Stimulated activated CD8-positive, alpha-beta memory T cell treated with anti-CD3 and anti-CD28 coated beads, Interleukin-2, amount 100 ng/mL, for 48 hours (primary cell): ENCODE data around the gene LIN7C.
A peak's percentile ranks its signal among the peaks of the same experiment; 100 is the strongest.
"Not testable (repeated sequence)": the region's sequence is repeated elsewhere in the genome, so short reads cannot be mapped to it uniquely, and the experiment has no call there.

Experiments used
- DNase-seq, 2 donors: peaks; one replicate each; pipeline ENCODE4 v3.0.0-alpha.2; 2020; ENCODE audit warnings: low read depth in 2 of 2

Gene LIN7C, protein sequence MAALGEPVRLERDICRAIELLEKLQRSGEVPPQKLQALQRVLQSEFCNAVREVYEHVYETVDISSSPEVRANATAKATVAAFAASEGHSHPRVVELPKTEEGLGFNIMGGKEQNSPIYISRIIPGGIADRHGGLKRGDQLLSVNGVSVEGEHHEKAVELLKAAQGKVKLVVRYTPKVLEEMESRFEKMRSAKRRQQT

DNA sequence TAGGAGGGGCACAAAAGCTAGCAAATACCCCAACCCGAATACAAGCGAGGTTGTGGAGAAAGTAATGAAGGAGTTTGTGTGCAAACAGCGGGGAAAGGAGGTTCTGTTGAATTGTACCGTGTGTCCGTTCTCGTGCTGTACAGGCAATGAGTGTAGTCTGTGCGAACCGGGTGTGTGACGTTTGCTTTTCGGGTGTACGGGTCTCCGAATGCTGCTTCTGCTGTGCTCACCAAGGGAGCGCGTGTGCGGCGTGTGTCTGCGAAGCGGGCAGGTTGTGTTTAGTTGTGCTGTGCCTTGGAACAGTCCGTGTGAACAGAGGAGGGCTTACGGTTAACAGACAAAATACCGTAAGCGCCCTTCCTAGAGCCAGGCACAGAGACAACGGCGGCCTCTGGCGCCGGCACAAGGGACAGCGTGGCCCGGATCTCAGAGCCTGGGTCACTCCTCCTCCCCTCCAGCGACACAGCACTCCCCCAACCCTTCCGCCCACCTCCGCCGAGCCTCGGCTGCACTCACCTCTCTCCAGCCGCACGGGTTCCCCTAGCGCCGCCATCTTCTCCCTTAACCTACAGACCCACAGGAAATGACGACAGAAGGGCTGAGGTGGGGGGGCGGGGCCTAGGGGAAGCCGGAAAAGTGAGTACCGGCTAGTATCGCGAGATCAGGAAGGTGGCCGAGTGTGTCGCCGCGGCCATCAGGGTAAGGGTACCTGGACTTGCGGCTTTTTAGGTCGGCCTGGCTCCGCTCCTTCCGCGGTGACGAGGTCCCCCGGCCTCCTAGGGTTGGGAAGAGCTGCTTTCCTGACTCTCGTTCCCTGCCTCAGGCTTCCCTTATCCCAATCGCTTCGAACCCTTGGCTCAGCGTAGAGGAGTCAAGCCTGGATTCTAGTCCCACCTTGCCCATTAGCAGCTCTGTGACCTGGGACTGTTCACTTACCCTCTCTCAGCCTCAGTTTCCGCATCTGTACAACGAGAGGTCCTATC is at the start of gene LIN7C:
Gene LIN7C (minus strand): TSS at position 570 of the 983 bp plus-strand sequence. CDS start 17 bp downstream, at position 553.
- peak; percentile 84 to 93 for DNase-seq

DNA sequence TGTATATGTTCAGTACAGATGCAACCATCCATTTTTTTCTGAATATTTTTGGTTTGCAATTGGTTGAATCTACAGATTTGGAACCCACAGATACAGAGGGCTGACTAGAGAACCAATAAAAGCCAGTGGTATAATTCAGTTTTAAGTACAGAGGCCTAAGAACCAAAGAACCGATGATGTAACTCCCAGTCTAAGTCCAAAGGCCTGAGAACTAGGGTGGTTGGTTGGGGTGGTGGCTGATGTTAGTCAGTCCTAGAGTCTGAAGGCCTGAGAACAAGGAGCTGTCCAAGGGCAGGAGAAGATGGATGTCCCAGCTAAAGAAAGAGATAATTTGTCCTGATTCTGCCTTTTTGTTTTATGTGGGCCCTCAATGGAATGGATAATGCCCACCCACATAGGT is 48.7 kb upstream of the LIN7C start:
- DNase-seq = no peak

DNA sequence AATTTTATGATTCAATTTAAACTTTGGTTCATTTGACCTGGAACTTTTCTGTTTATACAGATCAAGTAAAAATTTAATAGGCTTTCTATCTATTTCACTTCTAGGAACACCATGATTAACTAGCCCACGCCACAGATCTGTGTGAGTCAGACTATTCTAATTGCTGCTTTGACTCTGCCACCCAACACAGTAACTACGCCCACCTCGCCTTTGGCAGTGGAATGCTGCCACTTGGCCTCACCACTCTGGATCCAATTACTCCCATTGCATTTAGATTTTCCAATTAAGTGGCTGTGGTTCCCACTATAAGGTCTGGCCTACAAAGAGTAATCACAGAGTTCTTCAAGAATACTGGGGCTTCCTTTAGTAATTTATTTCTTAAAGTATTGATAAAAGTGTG is 46.6 kb upstream of the LIN7C start:
- DNase-seq = no peak

DNA sequence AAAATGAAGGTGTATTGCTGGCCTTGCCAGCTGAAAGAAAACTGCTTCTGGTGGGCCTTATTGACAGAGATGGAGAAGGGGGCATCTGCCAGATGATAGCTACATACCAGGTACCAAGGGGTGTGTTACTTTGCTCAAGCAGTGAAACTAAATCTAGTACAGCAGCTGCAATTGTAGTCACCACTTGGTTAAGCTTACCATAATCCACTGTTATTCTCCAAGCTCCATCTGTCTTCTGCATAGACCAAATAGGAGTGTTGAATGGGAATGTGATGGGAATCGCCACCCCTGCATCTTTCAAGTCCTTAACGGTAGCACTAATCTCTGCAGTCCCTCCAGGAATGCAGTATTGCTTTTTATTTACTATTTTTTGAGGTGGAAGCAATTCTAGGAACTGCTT is 45.8 kb upstream of the LIN7C start:
- no peak for DNase-seq

DNA sequence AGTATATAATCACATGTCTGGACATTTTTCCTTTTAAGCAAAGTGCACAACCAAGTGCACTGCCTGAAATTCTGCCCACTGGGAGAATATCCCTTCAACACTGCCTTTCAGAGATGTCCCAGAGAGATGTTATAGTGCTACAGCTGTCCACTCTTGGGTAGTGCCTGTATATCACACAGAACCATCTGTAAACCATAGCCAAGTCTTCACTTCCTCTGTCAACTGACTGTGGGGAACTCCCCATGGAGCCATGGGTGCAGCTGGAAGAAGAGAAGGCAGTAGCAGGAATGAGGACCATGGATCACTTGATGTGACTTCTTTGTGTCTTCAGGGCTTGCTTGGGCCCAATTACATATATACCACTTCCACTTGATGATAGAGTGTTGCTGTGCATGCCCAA is 44.6 kb upstream of the LIN7C start:
- DNase-seq = no peak

DNA sequence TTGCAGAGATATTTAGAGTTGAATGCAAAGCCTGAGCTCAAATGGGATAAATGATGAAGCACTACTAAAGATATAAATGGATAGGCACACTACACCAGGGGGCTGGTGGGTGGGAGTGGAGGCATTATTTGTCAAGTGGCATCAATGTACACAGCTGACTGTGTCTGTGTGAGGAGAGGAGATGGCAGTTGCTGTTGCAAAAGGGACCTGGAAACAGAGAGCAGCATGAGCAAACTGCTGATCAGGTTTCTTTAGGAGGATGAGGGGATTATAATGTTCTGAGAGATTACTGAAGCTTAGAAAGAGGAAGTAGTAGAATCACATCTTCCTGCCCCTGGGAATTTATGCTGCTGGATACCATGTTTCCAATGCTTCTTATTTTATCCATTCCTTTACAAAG is 39.4 kb upstream of the LIN7C start:
- no peak for DNase-seq

DNA sequence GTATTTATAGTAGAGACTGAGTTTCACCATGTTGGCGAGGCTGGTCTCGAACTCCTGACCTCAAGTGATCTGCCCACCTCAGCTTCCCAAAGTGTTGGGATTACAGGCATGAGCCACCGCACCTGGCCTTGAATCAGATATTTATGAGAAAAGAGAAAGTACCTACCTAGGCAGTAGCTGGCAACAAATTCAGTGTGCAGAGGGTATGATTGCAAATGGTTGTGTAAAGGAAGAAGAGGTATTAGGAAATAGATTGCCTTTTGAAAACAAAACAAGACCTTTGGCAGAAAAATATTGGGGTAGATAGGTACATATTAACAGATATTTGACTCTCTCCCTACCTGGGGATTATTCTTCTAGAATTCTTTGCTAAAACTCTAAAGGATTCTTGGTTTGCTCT is 38.5 kb upstream of the LIN7C start:
- DNase-seq = no peak

DNA sequence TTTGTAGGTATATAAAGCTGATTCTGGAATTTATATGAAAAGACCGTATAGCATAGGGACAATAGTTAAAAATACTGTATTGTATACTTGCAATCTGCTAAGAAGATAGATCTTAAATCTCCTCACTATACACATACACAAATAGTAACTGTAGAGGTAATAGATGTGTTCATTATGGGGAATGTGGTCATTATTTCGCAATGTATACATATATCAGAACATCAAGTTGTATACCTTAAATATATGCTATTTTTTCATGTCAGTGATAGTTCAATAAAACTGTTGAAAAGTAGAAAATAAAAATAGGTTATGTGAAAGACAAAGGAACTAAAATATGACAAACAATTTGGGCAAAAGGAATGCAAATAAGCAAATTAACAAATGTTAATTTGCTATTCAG is 35.2 kb upstream of the LIN7C start:
- DNase-seq = no peak

DNA sequence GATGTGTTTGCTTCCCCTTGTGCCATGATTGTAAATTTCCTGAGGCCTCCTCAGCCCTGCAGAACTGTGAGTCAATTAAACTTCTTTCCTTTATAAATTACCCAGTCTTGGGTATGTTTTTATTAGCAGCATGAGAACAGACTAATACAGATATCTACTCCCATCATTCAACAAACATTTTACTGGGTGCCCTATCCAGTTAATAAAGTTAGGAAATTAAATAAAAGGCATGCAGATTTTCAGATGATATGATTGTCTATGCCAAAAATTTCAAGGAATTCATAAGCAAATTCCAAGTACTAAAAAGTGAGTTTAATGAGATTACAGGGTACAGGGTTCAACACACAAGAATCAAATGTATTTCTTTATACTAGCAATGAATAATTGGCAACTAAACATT is 33.5 kb upstream of the LIN7C start:
- no peak for DNase-seq

DNA sequence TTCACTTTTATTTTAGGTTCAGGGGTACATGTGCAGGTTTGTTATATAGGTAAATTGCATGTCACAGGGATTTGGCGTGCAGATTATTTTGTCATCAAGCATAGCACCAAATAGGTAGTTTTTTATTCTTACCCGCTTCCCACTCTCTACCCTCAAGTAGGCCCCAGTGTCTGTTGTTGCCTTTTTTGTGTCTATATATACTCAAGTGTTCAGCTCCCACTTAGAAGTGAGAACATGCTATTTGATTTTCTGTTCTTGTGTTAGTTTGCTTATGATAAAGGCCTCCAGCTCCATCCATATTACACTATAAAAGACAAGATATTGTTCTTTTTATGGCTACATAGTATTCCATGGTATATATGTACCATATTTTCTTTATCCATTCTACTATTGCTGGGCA is 28.5 kb upstream of the LIN7C start:
- no peak for DNase-seq

DNA sequence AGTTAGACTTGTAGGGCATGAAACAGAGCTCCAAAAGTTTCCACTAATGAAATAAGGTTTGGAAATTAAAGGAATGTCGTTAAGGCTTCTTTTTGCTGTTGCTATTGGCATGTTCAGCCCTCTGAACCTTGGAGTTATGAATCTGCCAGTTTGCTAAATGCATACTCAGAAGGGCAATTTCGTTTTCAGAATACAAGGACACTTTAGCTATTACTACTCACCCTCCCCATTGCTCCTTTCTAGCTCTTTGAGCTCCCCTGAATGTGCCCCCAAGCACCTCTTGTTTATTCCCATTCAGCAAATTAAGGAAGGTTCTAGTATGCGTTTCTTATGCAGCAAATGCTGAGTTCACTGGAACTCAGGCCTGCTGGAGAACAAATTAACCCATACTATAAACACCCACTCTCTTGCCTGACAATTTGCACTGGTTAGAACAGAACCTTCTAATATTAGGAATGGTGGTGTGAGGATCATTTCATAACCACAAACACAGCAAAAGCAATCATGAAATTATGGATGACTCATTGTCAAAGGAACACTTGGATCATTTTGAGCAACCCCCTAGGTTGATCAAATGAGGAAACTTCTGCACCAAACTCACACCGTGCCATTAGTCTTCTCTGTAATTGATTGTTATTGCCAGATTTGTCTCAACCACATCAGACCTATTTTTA is 26.2 kb upstream of the LIN7C start:
- no peak for DNase-seq

DNA sequence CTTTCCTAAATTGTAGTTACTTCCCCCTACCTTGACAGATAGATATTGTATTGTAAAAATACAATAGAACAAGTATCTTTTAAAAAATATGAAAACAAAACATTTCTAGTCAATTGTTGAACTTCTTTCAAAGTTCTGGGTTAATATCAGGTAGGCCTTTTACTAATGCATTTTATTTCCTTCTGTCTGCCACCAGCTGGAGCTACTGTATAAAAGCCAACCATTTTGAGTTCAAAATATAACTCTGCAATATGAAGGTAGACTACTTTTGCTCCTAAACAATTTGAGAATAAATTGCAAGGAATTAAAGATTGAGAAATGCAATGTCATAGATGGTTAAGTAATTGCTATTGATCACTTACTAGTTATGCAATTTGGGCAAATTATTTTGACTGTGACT is 22.1 kb upstream of the LIN7C start:
- no peak for DNase-seq

DNA sequence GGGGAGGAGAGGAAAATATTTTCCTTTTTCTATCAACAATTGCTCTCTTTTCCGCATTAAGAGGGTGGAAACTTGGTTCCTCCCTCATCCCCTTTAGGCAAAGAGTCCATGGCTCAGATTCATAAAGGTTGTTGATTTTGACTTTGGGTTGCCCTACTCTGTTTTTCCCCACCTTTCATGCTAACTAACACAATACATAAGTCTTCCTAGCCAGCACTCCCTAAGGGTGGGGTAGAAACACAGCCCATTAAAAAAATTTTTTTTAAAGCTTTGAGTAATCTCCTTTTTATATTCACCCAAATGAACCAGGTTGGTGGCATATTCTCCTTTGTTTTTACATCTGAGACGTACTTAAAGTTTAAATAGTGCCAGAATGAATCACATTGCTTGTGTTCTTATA is 20.0 kb upstream of the LIN7C start:
- DNase-seq = no peak

DNA sequence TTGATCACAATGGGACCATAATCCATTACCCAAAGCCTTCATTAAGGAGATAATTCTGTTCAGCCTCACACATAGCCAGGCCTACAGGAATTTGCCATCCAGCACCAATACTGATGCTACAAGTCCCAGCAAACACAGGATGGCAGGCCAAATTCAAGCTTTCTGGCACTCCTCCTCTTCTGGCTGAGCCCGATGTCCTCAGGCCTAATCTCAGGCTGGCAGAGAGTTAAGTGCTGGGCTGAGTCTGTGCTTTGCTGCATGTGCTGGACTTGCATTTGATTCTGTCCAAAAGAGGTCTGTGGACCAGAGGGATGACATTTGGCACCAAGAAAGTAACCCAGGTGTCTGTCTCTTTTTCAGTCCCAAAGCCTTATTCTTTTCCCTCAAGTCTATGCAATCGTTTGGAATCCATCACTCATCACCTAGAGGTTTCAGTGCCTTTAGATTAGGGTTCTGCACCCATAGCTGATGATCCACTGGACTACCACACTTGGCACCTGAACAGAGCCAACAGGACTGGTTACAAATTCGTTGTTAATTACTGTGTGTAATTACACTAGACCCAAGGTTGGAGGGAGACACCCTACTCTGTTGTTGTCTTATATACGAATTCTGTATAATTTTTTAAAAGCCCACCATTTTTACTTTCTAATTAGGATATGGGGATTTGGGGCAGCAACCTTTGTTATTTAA is 19.4 kb upstream of the LIN7C start:
- no peak for DNase-seq

DNA sequence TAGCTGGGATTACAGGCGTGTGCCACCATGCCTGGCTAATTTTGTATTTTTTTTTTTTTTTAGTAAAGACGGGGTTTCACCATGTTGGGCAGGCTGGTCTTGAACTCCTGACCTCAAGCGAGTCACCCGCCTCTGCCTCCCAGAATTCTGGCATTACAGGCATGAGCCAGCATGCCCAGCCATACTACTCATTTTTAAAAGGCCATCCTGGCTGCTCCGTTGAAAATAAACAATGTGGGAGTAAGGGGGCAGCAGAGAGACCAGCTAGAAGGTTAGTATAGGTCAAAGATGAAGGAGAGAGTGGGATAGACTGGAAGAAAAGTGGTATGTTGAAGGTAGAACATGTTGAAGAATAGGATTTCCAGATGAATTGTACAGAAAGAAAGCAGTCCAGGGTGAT is 17.6 kb upstream of the LIN7C start:
- DNase-seq = no peak

DNA sequence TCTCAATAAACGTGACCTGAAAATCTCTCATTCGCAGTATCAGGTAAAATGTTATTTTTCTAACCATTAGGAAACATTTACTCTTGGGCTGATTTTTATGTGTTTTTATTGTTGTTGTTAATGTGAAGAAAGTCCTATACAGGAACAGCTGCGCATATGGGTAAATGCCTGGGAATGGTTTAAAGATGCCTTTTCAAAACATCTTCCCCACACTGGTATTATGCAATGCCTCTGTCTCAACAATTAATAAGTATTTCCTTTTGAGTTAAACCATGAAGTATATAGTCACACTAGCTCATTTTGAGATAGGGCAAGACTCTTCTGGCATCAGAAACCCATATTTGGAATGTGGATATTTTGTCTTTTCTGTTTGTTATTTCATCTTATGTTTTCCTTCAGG is 13.7 kb upstream of the LIN7C start:
- DNase-seq = no peak

DNA sequence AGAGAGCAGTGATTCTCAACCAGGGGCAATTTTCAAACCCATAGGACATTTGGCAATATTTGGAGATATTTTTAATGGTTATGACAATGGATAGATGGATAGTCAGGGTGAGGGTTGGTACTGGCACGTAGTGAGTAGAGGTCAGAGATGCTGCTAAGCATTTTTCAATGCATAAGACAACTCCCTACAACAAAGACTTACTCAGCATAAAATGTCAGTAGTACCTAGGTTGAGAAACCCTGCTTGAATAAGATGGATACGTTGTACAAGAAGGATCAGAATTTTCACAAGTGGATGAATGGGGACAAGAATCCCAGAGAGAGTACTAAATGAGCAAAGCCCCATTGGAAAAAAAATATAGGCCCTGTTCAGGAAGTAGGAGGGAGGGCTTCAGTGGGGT is 11.9 kb upstream of the LIN7C start:
- DNase-seq = no peak

DNA sequence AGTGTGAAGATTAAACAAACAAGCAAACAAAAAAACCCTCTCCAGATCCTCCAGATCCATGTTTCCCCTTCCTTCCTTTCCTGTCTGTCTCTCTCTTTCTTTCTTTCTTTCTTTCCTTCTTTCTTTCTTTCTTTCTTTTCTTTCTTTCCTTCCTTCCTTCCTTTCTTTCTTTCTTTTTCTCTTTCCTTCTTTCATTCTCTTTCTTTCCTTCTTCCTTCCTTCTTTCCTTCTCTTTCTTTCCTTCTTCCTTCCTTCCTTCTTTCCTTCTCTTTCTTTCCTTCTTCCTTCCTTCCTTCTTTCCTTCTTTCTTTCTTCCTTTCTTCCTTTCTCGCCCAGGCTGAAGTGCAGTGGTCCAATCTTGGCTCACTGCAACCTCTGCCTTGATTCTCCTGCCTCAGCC is 10.9 kb upstream of the LIN7C start:
- not testable (repeated sequence) for DNase-seq

DNA sequence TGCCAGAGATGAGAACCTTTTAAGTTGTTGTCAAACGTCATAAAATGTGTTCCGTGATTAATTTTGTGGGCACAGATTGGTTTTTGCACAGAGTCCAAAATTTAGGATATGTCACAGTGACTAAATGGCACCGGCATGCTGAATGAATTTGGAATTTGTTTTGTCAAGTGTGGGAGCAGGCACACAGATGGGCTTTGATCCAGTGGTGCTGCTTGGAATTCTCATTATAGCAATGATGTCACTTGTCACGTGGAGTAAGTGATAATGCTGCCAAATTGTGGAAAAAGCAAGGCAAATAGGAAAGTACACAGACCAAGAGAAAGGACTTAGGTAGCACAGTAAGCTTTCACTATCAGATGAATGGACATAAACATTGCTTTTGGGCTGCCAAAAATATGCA is 8.0 kb upstream of the LIN7C start:
- DNase-seq = no peak

DNA sequence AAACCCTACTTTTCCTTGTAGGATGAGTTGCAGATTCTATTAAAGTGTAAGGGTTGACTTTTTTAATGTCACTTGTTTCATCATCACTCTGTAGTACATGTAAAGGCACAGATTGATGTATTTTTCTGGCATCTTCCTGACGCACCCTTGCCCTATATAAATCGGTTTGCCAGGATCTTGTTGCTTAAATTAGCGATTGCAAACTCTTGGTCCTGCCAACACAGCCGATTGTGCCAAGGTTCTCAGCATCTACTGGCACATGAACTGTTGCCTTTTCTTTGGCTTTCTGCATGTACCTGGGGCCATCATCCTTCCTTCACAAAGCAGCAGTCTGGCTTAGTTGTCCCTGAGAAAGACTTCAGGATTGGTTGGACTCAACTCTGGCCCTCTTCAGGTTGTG is 7.5 kb upstream of the LIN7C start:
- DNase-seq = no peak

DNA sequence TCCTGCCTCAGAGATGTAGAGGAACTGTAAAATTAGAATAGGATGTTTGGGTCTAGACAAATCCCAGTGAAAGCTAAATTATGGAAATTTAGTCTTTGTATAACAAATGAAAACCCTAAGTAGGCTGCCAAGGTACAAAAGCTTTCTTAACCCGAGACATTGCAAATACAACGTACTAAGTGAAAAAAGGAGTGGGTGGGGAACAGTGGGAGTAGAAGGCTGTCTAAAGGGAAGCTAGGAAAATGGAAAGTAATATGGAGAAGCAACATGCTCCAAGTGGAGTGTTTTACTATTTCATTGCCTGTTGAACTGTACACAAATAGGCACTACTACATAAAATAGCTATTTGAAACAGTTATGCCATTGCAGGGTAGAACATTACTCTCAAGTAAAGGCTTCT is 6.8 kb upstream of the LIN7C start:
- DNase-seq = no peak

DNA sequence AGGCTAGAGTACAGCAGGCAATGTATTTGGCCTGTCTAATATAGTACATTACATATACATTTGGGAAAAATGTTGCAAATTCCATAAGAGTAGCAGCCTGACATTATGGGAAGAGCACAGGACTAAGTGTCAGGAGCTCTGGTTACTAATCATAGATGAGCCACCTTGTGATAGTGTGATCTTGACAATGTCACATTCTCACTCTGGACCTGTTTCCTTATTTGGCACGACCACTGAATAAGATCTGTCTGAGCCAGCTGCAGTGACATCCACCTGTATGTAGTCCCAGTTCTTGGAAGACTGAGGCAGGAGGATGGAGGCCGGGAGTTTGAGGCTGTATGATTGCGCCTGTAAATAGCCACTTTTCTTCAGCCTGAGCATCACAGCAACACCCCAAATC is 5.7 kb upstream of the LIN7C start:
- no peak for DNase-seq
